GM21576 (cell line): ENCODE measurements around the gene LRRC61.
A peak's percentile ranks its signal among the peaks of the same experiment; 100 is the strongest.
"Not testable (repeated sequence)": the region's sequence is repeated elsewhere in the genome, so short reads cannot be mapped to it uniquely, and the experiment has no call there.

Experiments used
- ATAC-seq: cut with Tn5 transposase; IDR thresholded peaks from one replicate; pipeline ENCODE4 v1.9.1; 2021; ENCODE audit warnings: mild to moderate bottlenecking, moderate library complexity; ENCODE audit not compliant: unreplicated experiment

The LRRC61 gene, protein sequence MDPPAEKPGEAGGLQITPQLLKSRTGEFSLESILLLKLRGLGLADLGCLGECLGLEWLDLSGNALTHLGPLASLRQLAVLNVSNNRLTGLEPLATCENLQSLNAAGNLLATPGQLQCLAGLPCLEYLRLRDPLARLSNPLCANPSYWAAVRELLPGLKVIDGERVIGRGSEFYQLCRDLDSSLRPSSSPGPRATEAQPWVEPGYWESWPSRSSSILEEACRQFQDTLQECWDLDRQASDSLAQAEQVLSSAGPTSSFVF

DNA sequence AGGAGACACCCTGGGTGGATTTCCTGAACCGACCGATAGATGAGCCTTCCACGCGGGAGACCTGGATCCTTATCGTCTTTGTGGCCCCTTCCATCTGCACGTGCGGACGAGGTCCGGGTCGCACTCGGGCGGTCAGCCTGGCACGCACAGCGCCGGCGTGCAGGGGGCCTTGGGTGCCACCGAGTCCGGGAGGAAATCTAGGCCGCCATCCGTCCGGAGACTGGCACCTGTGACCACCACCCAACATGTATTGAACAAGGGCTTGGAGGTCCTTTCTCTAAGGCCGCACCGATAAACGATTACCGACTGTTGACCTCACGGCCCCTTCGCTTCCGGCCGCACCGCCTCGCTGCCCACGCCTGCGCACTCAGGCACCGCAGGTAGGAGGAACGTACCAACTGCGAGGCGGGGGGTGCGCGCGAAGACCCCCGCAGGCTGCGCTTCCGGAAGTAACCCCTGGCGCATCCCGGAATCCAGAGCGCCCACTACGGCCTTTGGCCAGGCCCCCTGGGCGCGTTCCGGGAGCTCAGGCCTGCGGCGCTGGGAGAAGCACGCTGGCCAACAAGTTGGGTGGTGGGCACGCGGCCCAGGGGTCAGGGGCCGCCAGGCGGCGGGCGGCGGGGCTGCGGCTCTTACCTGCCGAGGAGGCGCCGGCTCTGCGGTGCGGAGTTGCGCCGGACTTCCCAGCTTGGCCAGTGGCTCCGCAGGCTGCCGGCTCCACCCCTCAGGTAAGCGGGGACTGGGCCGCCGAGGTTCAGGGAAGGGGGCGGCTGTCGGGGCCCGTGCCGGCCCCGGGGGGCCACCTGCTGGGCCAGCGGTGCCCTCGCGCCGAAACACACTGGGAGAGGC, at the start of gene LRRC61, which contains the start of gene ACTR3C:
Gene LRRC61, plus strand, starts transcription at position 523 of the 849 bp plus-strand sequence. CDS start 13,507 bp downstream, outside the sequence.
Gene ACTR3C, minus strand, starts transcription at position 713 of the 849 bp plus-strand sequence. CDS start 28,249 bp downstream, outside the sequence.
- peak; percentile 62 for ATAC-seq

DNA sequence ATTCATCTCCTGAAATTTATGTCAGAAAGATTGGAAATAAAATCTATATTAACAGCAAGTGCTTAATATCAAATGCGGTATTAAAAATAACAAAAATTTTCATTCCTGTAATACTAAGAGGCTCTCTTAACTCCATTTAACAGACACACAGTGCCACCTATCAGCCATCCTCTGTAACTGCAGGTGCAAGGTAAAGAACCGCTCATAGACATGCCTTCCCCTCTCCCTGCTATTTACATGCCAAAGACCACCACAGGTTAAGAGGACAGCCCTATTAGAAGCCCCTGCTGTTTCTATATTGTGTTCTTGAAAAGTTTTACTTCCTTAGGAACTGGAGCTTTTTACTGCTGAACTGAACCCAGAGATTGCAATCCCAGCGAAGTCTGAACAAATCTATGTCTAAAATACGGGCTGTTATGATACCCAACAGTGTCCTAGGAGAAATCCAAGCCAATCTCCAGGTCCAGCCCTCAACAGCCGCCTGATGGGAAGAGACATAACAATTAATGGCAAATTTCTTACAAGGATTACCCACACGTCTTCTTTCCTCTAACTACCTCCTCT, 46.9 kb upstream of the LRRC61 start:
- not testable (repeated sequence) for ATAC-seq

DNA sequence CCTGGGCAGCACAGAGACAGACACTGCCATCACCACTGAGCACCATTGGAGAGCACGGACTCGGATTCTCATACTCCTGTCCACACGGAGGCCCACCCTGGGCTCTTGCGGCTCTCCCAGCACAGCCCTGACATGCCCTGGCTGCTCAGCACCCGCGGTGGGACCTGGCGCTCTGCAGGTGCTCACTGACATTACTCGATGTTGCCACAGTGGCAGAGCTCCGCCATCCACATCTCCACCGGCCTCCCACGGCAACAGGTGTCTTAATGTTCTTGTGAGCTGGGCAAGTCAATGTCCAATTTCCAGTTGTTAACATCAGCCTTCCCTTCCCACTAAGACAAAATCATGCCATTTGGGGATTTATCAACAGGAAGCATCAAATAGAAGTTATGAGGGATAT, 44.8 kb upstream of the LRRC61 start:
- ATAC-seq, result not testable (repeated sequence)

DNA sequence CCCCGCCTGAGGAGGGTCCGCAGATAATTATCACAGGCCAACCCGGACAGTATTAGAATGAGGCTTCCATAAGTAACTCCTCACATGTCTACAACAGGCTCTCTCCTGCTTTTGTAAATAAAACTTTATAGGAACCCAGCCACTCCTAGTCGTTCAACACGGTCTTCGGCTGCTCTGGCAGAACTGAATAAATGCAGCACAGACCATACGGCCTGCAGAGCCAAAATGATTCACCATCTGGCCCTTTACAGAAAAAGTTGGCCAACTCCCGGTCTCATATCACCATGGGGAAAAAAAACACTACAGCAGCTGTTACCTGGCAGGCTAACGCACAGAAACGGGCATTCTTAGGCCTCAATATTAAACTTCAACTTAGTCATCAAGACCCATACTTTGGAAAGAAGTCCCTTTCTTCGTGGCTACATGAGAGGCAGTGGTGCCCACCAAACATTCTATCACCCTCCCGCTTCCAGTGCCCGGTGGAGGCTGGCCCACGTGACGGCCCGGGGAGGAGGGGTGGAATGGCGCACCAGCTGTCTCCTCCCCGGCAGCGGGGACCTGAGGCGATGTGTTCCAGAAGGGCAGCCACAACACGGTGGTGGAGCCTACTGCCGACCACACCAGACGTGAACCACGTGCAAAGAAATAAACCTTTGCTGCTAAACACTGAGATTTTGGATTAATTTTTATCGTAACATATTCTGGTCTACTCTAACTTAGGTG, 41.3 kb upstream of the LRRC61 start:
- ATAC-seq, result not testable (repeated sequence)

DNA sequence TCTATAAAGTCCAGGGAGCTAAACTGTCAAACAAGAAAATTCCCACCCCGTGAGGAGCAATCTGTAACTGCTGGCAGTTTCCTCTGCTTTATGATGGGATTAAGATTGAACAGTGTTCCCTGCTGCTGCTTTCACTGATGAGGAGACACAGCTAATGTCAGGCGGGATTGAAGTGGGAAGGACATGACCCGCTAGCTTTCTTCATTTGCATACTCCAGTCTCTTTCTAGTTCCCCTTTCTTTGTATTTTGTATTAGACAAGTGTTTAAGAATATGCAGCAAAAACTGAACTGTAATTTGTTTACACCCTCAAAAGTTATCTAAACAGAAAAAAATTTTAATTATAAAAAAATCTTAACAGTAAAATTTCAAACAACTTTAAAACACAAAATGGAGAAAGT, 40.0 kb upstream of the LRRC61 start:
- not testable (repeated sequence) for ATAC-seq

DNA sequence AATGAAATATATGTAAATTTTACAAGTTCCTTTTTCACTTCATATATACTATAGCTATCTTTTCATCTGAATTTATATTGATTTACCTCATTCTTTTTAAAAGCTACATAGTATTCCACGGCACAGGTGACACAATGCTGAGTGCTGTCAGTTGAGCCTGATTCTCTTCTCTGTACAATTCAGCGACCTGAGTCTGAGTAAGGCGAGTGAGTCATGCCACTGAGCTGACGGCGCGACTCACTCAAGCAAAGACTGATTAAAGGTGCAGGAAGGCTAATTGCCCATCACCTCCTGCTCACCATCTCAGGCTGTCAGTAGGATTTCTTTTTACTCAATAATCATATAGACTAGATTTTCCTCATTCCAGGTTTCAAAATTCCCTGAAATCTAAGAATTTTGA, 39.5 kb upstream of the LRRC61 start:
- ATAC-seq, result not testable (repeated sequence)

DNA sequence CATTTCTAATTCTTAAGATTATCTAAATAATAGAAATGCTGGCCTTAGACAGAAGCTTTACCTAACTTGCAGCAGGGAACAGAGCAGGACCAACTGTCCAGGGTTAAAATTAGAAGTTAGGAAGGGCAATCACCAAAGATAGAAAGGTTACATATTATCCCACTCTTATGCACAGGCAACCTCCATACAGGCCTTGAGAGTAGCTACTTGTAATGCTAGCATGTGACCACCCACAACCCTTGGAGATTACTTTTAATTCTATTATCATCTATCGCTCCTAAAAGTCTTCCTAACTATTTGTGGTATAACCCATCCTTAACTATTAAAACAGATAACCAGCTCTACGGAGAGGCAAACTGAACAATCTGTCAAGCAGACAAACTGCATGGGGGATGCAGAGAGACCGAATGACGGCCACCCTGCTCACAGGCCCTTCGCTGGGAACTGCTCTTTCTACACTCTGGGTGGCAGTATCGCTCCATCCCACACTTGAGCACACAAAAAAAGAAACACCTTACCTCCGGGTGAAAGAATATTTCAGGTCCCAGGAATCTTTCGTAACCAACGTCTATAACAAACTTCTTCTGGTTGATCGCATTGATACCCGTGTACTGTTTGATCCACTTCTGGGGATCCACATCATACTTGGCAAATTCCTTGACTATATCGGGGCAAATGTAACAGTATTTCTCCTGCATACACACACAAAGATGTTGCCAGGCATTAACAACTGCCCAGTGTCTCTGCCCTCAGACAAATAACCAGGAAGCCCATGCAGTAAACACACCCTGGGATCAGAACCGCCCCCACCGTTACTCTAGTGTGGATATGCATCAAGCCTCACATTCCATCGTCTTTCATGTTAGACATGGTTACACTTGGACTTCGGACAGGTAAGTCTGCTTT, 37.1 kb upstream of the LRRC61 start:
- ATAC-seq, result peak; percentile 53

DNA sequence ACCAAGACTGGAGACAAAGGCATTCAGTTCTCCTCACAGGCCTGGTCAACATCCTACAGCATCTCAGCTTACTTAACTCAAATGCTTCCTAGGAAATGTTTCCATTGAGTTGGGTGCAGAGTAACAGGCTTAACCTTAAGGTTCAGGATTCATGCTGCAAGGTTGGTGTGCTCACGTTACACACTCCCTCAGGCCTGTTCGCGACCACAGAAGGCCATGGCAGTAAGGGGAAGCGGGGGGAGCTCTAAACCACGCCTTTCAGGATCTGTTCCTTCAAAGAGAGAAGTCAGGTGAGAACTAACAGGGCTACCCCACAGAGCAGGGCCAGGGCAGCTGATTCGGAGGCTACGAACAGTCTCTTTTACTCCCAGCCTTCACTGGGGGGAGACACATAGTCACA, 35.3 kb upstream of the LRRC61 start:
- not testable (repeated sequence) for ATAC-seq

DNA sequence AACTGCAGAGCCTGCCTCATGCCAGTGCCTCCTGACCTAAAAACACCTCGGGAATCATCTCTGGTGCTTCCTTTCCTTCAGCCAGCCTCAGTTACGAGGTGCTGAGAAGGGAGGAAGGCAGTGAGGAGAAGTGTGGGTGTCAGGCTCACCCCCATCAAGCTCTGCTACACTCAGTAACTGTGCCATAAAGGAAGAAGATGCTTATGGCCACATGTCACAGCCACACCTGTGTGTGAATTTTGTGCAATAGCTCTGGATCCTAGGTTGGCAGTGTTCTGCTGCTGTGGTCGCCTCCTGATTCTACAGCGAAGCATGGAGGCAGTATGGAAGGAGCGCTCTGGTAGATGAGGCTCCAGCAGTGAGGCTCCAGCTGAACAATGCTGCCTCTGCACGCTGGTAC, 34.3 kb upstream of the LRRC61 start:
- ATAC-seq, result not testable (repeated sequence)

DNA sequence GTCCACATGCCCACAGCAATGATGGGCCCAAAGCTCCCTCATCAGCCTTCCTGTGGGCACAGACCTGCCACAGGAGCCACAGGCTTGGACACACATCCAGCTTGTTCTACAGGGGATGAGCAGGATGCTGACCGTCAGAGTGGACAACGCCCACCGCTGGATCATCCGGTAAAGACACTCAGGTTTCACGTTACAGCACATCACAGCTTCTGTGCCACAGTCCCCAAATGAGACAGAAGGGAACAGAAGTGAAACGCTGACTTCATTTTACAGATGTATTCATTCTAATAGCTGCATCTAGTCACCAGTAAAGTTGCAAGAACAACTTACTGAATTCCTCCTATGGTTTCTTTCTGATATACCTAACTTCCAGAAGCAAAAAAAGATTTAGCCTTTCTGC, 32.8 kb upstream of the LRRC61 start:
- ATAC-seq, result not testable (repeated sequence)

DNA sequence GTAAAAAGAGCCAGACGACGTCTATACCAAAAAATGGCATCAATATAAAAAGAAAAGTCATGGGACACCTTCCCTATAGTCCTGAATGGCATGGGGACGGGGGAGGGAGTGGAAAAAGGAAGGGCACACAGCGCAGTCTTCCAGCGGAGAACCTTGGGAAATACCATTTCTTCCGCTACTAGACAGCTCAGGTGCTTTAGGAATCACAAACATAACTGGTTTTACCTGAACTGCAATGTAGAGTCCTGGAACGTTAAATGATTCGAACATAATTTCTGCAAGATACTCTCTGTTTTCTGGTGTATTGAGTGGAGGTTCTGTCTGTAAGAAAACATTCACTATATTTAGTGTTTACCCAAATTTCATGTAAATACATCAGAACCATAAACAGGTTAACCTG, 28.1 kb upstream of the LRRC61 start:
- not testable (repeated sequence) for ATAC-seq

DNA sequence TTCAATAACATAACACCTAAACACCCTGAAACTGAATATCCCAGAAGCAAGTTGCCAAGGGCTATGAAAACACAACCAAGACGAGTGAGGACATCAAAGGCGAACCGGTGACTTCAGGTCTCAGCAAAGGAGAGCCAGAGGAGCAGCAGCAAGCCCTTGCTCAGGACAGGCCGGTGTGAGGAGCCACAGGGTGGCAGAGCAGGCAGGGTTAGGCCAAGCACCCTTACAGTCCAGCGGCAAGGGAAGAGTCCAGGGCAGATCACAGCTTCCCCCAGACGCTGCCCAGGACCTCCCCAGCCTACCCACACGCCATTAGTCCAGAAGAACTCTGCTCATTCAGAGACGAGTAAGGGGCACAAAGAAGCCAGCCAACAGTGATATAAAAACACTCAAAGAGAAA, 27.5 kb upstream of the LRRC61 start:
- not testable (repeated sequence) for ATAC-seq

DNA sequence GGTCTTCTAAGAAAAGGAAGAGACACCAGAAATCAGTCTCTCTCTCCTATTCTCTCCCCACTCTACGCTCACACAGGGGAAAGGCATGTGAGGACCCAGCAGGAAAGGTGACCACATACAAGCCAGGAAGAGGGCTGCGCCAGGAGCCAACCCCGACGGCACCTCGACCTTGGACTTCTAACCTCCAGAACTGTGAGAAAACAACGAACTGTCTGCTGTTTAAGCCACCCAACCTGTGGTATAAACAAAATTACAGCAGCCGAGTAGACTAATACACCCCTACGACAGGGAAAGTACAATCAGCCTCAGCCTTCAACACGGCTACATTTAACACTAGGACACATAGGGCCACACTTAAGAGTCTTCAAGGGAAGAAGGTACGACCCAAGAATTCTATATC, 26.4 kb upstream of the LRRC61 start:
- not testable (repeated sequence) for ATAC-seq

DNA sequence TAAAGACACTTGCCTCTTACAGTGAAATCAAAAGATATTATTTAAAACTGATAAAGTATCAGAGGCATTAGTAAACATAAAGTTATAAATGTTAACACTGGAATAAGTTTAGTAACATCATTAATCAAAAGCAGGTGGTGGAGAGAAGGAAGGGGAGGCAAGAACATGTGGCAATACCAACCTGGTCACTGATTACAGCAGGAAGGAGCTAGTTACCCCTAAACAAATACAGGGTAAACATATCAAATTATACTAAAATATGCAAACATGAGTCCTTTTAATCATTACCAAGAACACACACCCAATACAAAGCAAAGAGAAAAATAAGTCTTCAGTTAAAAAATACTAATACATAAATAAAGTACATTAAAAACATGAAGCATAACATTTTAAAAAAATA, 25.2 kb upstream of the LRRC61 start:
- not testable (repeated sequence) for ATAC-seq

DNA sequence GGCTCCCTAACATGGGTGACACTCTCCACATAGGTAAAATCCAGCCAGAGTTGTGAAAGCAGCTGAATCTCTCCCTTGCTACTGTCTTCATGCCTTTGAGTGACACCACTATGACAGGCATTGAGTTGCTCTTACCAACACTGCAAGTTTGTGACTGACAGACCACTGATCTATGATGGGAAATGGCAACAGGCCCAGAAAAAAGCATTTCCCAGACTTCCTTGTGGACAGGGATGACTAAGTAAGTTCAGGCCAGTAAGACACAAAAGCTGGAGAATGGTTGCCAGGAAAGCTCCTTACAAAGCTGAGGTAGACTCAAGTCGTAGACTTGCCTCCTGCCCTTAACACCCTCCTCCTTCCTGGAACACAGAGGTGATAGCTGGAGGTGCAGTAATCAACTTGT, 20.2 kb upstream of the LRRC61 start:
- ATAC-seq, result not testable (repeated sequence)

DNA sequence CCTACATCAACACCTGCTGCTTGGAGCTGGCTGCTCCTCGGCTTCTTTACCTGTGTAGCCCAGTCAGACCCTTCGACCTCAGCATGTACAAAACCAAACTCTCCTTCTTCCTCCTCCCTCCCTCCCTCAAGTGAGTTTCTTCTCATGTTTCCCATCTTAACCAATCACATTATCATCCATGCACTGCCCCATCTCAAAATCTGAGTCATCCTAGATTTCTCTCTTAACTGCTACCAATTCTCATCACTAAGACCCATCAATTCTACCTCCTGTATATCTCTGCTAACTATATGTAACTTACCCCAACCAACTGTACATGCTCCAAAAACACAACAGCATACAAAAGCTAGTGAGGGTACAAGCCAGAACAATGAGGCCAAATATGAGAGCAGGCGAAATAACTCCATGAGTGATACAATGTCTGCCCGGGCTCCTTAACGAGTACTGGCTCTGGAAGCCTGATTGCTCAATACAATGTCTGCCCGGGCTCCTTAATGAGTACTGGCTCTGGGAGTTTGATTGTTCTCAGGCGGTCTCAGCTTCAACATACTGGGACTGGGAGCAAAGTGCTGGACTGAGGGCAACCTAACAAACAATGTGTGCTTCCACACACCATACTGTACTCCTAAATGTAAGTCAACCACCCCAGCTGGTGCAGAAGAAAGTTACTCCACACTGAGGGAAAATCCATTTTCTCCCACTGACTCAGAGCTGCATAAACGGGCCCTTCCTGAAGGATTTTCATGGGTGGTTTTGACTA, 18.5 kb upstream of the LRRC61 start:
- ATAC-seq, result not testable (repeated sequence)

DNA sequence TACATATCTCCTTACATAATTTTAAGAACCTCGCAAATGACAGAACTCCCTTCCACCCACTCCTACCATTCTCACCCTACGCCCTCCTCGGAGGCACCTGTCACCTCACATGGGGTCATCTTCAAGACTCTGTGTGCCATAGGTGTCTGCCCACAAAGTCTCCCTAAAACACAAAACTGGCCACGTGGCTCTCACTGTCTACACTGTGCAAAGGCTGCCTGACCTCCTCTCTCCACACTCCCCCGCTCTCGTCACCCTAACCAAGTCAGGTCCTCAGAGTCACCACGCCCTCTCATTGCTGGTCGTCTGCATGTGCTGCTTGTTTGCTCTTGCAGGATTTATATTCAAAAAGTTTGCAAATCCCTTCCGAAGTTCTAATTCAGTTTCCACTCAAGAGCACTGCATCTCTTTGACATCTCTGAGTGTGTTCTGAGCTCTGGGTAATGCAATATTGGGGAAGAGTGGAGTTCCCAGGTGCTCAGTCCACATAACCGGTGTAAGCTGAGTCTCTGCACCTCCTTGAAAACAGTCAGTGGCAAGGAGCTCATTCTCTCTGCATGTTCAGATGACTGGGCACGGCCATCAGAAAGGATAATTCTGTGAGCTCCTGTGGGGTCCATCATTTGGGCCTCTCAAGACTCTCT, 17.8 kb upstream of the LRRC61 start:
- ATAC-seq, result not testable (repeated sequence)

DNA sequence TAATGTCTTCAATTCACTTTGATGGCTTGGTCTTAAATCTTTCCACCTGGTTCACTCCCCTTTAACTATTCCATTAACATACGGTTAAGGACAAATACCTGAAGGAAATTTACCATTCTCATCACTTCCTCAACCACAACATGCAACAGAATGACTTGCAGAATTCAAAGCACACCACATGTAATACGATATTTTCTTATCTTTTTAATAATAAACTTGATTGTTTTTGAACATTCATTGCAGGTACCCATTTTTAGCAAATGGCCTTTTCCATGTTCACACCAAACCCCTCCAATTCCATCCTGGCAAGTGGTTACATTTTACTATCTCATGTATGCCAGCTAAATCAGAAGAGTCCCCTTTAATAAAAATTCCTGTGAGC, 17.3 kb upstream of the LRRC61 start:
- ATAC-seq, result not testable (repeated sequence)

DNA sequence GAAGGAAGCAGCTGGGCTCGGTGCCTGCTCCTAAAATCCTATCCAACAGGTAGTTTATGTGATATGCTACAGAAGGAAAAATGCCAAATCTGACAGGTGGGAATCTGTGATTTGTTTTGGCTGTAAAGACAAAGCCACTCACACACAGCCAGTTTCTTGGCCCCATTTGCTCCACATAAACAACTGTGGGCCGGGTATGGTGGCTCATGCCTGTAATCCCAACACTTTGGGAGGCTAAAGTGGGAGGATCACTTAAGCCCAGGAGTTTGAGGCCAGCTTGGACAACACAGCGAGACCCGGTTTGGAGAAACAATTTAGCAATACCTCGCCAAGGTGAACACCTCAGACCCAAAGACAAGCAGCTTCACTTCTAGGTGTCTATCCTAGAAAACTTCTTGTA, 16.8 kb upstream of the LRRC61 start:
- ATAC-seq, result not testable (repeated sequence)
